ENCODE data around the gene DOCK8.

Gene DOCK8

DNA sequence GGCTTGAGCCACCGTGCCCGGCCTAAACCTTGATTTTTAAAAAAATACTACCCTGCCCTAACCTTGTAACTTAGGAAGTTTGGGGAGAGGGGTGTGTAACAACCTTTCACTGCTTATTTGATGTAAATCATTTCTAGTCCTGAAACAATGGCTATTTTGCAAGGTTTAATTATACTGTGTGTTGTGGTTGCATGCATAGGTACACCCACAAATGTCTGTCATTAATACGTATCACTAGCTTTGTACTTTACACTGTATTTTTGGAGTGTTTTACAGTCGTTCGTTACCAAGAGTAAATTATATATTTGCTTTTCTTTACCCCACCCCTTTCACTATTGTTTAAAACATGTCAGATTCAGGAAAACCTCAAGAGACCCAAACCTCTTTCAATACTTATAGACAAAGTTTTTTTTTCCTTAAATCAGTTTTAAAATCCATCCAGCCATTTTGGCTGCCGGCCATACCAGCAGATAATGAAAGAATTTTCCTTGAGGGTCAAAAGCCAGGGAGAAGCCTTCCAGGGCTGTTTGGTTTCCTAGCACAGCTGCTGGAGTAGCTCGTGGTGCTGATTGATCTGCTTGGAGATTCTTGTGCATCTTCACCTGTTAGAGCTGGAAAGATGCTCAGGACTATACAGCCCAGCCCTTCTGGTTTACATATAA, 50.7 kb downstream of the DOCK8 start (continued):
- TF ChIP-seq, protein P1, sequence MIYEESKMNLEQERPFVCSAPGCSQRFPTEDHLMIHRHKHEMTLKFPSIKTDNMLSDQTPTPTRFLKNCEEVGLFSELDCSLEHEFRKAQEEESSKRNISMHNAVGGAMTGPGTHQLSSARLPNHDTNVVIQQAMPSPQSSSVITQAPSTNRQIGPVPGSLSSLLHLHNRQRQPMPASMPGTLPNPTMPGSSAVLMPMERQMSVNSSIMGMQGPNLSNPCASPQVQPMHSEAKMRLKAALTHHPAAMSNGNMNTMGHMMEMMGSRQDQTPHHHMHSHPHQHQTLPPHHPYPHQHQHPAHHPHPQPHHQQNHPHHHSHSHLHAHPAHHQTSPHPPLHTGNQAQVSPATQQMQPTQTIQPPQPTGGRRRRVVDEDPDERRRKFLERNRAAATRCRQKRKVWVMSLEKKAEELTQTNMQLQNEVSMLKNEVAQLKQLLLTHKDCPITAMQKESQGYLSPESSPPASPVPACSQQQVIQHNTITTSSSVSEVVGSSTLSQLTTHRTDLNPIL (CRISPR knock-in tag; IDR thresholded peaks at IDR 0.05; ENCODE audit: low read depth): no peak
- TF ChIP-seq ZNF8 (CRISPR knock-in tag; IDR thresholded peaks at IDR 0.05): no peak

DNA sequence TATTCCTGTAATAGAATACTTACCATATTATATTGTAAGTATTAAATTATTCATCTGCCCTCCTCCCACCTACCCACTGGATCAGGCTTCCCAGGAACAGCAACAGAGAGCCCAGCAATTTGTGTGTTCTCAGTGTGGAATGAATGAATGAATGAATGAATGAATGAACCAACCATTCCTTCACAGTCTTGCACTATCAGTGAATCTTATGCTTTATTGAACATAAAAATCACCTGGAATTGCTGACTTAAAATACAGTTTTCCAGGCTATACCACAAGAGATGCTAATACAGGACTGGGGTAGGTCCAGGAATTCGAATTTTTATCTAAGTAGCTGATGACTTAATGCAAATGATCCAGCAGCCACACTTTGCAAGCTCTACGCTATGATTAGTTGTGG, 51.6 kb downstream of the DOCK8 start:
- no peak for ATAC-seq
- TF ChIP-seq, protein P2, sequence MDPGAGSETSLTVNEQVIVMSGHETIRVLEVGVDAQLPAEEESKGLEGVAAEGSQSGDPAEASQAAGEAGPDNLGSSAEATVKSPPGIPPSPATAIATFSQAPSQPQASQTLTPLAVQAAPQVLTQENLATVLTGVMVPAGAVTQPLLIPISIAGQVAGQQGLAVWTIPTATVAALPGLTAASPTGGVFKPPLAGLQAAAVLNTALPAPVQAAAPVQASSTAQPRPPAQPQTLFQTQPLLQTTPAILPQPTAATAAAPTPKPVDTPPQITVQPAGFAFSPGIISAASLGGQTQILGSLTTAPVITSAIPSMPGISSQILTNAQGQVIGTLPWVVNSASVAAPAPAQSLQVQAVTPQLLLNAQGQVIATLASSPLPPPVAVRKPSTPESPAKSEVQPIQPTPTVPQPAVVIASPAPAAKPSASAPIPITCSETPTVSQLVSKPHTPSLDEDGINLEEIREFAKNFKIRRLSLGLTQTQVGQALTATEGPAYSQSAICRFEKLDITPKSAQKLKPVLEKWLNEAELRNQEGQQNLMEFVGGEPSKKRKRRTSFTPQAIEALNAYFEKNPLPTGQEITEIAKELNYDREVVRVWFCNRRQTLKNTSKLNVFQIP (CRISPR knock-in tag; IDR thresholded peaks at IDR 0.05; ENCODE audit: borderline replicate concordance, low read depth): no peak
- TF ChIP-seq CSDC2 (CRISPR knock-in tag; IDR thresholded peaks at IDR 0.05): no peak
- TF ChIP-seq ZNF70 (CRISPR knock-in tag; IDR thresholded peaks at IDR 0.05): no peak
- TF ChIP-seq ESRRG (CRISPR knock-in tag; IDR thresholded peaks at IDR 0.05): no peak
- TF ChIP-seq, protein P3, sequence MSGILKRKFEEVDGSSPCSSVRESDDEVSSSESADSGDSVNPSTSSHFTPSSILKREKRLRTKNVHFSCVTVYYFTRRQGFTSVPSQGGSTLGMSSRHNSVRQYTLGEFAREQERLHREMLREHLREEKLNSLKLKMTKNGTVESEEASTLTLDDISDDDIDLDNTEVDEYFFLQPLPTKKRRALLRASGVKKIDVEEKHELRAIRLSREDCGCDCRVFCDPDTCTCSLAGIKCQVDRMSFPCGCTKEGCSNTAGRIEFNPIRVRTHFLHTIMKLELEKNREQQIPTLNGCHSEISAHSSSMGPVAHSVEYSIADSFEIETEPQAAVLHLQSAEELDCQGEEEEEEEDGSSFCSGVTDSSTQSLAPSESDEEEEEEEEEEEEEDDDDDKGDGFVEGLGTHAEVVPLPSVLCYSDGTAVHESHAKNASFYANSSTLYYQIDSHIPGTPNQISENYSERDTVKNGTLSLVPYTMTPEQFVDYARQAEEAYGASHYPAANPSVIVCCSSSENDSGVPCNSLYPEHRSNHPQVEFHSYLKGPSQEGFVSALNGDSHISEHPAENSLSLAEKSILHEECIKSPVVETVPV (CRISPR knock-in tag; IDR thresholded peaks at IDR 0.05): no peak
- no peak for TF ChIP-seq ZNF8 (CRISPR knock-in tag; IDR thresholded peaks at IDR 0.05)
- TF ChIP-seq TCF4 (CRISPR knock-in tag; IDR thresholded peaks at IDR 0.05; ENCODE audit: borderline replicate concordance): no peak
- no peak for TF ChIP-seq RARB (CRISPR knock-in tag; IDR thresholded peaks at IDR 0.05)
- TF ChIP-seq, protein P4, sequence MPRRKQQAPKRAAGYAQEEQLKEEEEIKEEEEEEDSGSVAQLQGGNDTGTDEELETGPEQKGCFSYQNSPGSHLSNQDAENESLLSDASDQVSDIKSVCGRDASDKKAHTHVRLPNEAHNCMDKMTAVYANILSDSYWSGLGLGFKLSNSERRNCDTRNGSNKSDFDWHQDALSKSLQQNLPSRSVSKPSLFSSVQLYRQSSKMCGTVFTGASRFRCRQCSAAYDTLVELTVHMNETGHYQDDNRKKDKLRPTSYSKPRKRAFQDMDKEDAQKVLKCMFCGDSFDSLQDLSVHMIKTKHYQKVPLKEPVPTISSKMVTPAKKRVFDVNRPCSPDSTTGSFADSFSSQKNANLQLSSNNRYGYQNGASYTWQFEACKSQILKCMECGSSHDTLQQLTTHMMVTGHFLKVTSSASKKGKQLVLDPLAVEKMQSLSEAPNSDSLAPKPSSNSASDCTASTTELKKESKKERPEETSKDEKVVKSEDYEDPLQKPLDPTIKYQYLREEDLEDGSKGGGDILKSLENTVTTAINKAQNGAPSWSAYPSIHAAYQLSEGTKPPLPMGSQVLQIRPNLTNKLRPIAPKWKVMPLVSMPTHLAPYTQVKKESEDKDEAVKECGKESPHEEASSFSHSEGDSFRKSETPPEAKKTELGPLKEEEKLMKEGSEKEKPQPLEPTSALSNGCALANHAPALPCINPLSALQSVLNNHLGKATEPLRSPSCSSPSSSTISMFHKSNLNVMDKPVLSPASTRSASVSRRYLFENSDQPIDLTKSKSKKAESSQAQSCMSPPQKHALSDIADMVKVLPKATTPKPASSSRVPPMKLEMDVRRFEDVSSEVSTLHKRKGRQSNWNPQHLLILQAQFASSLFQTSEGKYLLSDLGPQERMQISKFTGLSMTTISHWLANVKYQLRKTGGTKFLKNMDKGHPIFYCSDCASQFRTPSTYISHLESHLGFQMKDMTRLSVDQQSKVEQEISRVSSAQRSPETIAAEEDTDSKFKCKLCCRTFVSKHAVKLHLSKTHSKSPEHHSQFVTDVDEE (CRISPR knock-in tag; IDR thresholded peaks at IDR 0.05): no peak
- TF ChIP-seq ISL1 (CRISPR knock-in tag; IDR thresholded peaks at IDR 0.05): no peak
- no peak for TF ChIP-seq ZNF565 (CRISPR knock-in tag; conservative IDR thresholded peaks at IDR 0.05; ENCODE audit: low read depth)
- TF ChIP-seq, protein P1 (CRISPR knock-in tag; IDR thresholded peaks at IDR 0.05; ENCODE audit: low read depth): no peak
- no peak for TF ChIP-seq SNAI2 (CRISPR knock-in tag; IDR thresholded peaks at IDR 0.05)
- no peak for TF ChIP-seq PPARA (CRISPR knock-in tag; IDR thresholded peaks at IDR 0.05; ENCODE audit: borderline replicate concordance)

DNA sequence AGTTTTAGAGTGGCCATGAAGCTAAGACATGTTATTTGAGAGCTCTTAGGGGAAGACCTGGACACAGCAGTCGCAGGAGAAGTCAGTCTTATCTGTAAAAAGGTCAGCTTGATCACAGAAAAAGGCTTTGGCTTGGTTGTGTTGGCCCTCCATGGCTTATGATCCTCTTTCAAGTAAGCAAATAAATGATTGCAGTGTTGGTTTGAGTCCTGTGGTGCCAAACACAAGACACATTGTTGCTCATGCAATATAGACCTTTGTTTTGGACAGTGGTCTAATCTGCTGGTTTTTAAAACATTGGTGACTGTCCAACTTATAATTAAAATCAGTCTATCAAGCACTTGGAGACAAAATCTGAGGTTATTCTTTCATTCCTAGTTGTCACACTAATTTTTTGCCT, 54.0 kb downstream of the DOCK8 start:
- ATAC-seq: no peak
- TF ChIP-seq PPARA (CRISPR knock-in tag; IDR thresholded peaks at IDR 0.05; ENCODE audit: borderline replicate concordance) (no peak), ZFP3 (CRISPR knock-in tag; IDR thresholded peaks at IDR 0.05) (no peak)

DNA sequence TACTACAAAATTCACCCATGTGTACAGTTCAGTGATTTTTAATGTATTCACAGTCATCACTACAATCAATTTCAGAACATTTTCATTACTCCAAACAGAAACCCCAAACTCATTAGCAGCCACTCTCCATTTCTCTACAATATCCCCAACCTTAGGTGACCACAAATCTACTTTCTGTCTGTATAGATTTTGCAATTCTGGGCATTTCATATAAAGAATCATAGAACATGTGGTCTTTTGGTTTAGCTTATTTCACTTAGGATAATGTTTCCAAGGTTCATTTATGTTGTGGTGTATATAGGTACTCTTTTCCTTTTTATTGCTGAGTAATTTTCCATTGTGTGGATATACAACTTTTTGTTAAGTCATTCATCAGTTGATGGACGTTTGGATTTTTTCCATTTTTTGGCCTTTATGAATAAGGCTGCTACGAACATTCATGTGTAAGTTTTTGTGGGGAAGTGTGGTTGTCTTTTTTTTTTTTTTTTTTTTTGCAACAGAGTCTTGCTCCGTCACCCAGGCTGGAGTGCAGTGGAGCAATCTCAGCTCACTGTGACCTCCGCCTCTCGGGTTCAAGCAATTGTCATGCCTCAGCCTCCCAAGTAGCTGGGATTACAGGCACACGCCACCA, 54.5 kb downstream of the DOCK8 start:
- TF ChIP-seq RARB (CRISPR knock-in tag; IDR thresholded peaks at IDR 0.05): no peak
- TF ChIP-seq ZC3H10 (CRISPR knock-in tag; IDR thresholded peaks at IDR 0.05): no peak
- no peak for TF ChIP-seq ARNTL (CRISPR knock-in tag; IDR thresholded peaks at IDR 0.05; ENCODE audit: borderline replicate concordance, low read depth)
- TF ChIP-seq TCF4 (CRISPR knock-in tag; IDR thresholded peaks at IDR 0.05; ENCODE audit: borderline replicate concordance): no peak
- TF ChIP-seq ZFP30 (CRISPR knock-in tag; IDR thresholded peaks at IDR 0.05): no peak
- TF ChIP-seq, protein P1 (CRISPR knock-in tag; IDR thresholded peaks at IDR 0.05; ENCODE audit: low read depth): no peak
- no peak for TF ChIP-seq ZNF565 (CRISPR knock-in tag; conservative IDR thresholded peaks at IDR 0.05; ENCODE audit: low read depth)
- no peak for TF ChIP-seq ZNF8 (CRISPR knock-in tag; IDR thresholded peaks at IDR 0.05)
- TF ChIP-seq, protein P5, sequence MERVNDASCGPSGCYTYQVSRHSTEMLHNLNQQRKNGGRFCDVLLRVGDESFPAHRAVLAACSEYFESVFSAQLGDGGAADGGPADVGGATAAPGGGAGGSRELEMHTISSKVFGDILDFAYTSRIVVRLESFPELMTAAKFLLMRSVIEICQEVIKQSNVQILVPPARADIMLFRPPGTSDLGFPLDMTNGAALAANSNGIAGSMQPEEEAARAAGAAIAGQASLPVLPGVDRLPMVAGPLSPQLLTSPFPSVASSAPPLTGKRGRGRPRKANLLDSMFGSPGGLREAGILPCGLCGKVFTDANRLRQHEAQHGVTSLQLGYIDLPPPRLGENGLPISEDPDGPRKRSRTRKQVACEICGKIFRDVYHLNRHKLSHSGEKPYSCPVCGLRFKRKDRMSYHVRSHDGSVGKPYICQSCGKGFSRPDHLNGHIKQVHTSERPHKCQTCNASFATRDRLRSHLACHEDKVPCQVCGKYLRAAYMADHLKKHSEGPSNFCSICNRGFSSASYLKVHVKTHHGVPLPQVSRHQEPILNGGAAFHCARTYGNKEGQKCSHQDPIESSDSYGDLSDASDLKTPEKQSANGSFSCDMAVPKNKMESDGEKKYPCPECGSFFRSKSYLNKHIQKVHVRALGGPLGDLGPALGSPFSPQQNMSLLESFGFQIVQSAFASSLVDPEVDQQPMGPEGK (CRISPR knock-in tag; IDR thresholded peaks at IDR 0.05; ENCODE audit: borderline replicate concordance): no peak
- no peak for TF ChIP-seq CSDC2 (CRISPR knock-in tag; IDR thresholded peaks at IDR 0.05)
- no peak for TF ChIP-seq SNAI2 (CRISPR knock-in tag; IDR thresholded peaks at IDR 0.05)
- no peak for ATAC-seq

All from SK-N-SH treated with all-trans-retinoic acid at 6 μM for 48 hours (cell line).